Liver (tissue), 9 donors: Measurements from ENCODE around the gene TENM3. TPM values are rescaled to one million over a fixed set of nuclear protein-coding genes. Genes with fewer than 3 reads are reported as not detected.

Source experiments
- DNase-seq: peaks from one replicate; pipeline ENCODE4 v3.0.0-alpha.2; 2017; ENCODE audit warnings: low spot score
- H3K27ac ChIP-seq, 2 donors: one replicate each; pipeline ENCODE4 v1.7.0; 2013; ENCODE audit warnings: inconsistent platforms in 2 of 2, low read length in 2 of 2, control low read depth in 1 of 2, low read depth in 1 of 2, mild to moderate bottlenecking in 1 of 2
- H3K27me3 ChIP-seq, 4 donors: one replicate each; pipeline versions ENCODE4 v1.6.1 to v1.7.0; 2013; ENCODE audit warnings: low read length in 3 of 4, inconsistent platforms in 1 of 4, mild to moderate bottlenecking in 1 of 4, moderate library complexity in 1 of 4; ENCODE audit not compliant: control insufficient read depth in 4 of 4, insufficient read depth in 4 of 4
- H3K36me3 ChIP-seq, 4 donors: one replicate each; pipeline versions ENCODE4 v1.6.1 to v1.7.0; 2013; ENCODE audit warnings: low read length in 3 of 4, mild to moderate bottlenecking in 3 of 4, low read depth in 1 of 4, moderate library complexity in 1 of 4; ENCODE audit not compliant: control insufficient read depth in 4 of 4, insufficient read depth in 3 of 4
- H3K4me1 ChIP-seq, 4 donors: one replicate each; pipeline versions ENCODE4 v1.6.1 to v1.7.0; 2013; ENCODE audit warnings: low read length in 3 of 4, mild to moderate bottlenecking in 3 of 4, moderate library complexity in 1 of 4; ENCODE audit not compliant: control insufficient read depth in 4 of 4, insufficient read depth in 4 of 4
- H3K4me3 ChIP-seq, 3 donors: one replicate each; pipeline versions ENCODE4 v1.6.1 to v1.7.0; 2013; ENCODE audit warnings: low read length in 3 of 3, control low read depth in 1 of 3, low read depth in 1 of 3, mild to moderate bottlenecking in 1 of 3
- H3K9ac ChIP-seq, 2 donors: one replicate each; pipeline ENCODE4 v1.7.0; 2013; ENCODE audit warnings: low read length in 2 of 2, mild to moderate bottlenecking in 2 of 2, moderate library complexity in 2 of 2, control low read depth in 1 of 2, low read depth in 1 of 2
- H3K9me3 ChIP-seq, 4 donors: one replicate each; pipeline versions ENCODE4 v1.6.1 to v1.7.0; 2013; ENCODE audit warnings: low read length in 3 of 4; ENCODE audit not compliant: control insufficient read depth in 4 of 4
- ATF3 ChIP-seq: IDR thresholded peaks from 2 replicates; pipeline ENCODE4 v1.6.1; 2016; ENCODE audit warnings: antibody characterized with exemption
- CTCF ChIP-seq: fragments of 150-350 bp; IDR thresholded peaks from 2 replicates; pipeline ENCODE4 v1.5.1; 2017; ENCODE audit warnings: improper control_type of control experiment, low read depth, low read length; ENCODE audit not compliant: missing input control
- EGR1 ChIP-seq, 2 donors: IDR thresholded peaks; 2 replicates each; pipeline ENCODE4 v1.6.1; 2016 to 2018; ENCODE audit warnings: antibody characterized with exemption in 2 of 2, low read depth in 2 of 2
- FOXA1 ChIP-seq: IDR thresholded peaks from 2 replicates; pipeline ENCODE4 v1.6.1; 2016; ENCODE audit warnings: antibody characterized with exemption
- FOXA2 ChIP-seq: IDR thresholded peaks from 2 replicates; pipeline ENCODE4 v1.6.1; 2016; ENCODE audit warnings: antibody characterized with exemption
- GABPA ChIP-seq, 2 donors: IDR thresholded peaks in 1 of 2; conservative IDR thresholded peaks in 1 of 2; 2 replicates each; pipeline ENCODE4 v1.6.1; 2016; ENCODE audit warnings: antibody characterized with exemption in 2 of 2, mild to moderate bottlenecking in 1 of 2, moderate library complexity in 1 of 2
- HNF4A ChIP-seq, 2 donors: conservative IDR thresholded peaks; 2 replicates each; pipeline ENCODE4 v1.6.1; 2016; ENCODE audit warnings: antibody characterized with exemption in 2 of 2, mild to moderate bottlenecking in 2 of 2
- HNF4G ChIP-seq: IDR thresholded peaks from 2 replicates; pipeline ENCODE4 v1.6.1; 2016; ENCODE audit warnings: antibody characterized with exemption
- JUND ChIP-seq, 2 donors: IDR thresholded peaks; 2 replicates each; pipeline ENCODE4 v1.6.1; 2016; ENCODE audit warnings: antibody characterized with exemption in 2 of 2
- NR2F2 ChIP-seq: IDR thresholded peaks from 2 replicates; pipeline ENCODE4 v1.6.1; 2016; ENCODE audit warnings: antibody characterized with exemption
- RAD21 ChIP-seq, 2 donors: IDR thresholded peaks; 2 replicates each; pipeline ENCODE4 v1.6.1; 2016; ENCODE audit warnings: antibody characterized with exemption in 2 of 2, mild to moderate bottlenecking in 2 of 2
- RXRA ChIP-seq, 2 donors: IDR thresholded peaks; 2 replicates each; pipeline ENCODE4 v1.6.1; 2017 to 2018; ENCODE audit warnings: antibody characterized with exemption in 2 of 2, mild to moderate bottlenecking in 1 of 2
- SP1 ChIP-seq: IDR thresholded peaks from 2 replicates; pipeline ENCODE4 v1.6.1; 2018; ENCODE audit warnings: antibody characterized with exemption, mild to moderate bottlenecking
- TAF1 ChIP-seq: conservative IDR thresholded peaks from 2 replicates; pipeline ENCODE4 v1.6.1; 2016; ENCODE audit warnings: antibody characterized with exemption, mild to moderate bottlenecking
- YY1 ChIP-seq: IDR thresholded peaks from 2 replicates; pipeline ENCODE4 v1.6.1; 2016; ENCODE audit warnings: antibody characterized with exemption, mild to moderate bottlenecking
- WGBS: extraction: QIAGEN DNeasy Blood & Tissue Kit; methylation state at CpG from one replicate; pipeline ENCODE4 v1.1.7; 2013; 5-methylcytosine and 5-hydroxymethylcytosine counted together
- polyA plus RNA-seq, 2 donors: library from polyadenylated mRNA; stranded (reverse) in 1 of 2; unstranded in 1 of 2; fragments of 200-250 nt in 1 of 2; fragments of >200 nt in 1 of 2; fragmentation: Nextera tagmentation in 1 of 2; extraction: Ambion mirVana in 1 of 2; gene quantifications; one replicate each; pipeline versions ENCODE4 v1.2.1 to v1.2.3, GENCODE V29; 2013 to 2015
- total RNA-seq, 2 donors: library from RNA; depleted of rRNA; stranded (reverse); fragments of >200 nt; gene quantifications; one replicate each; pipeline ENCODE4 v1.2.3, GENCODE V29; 2014
- TF ChIP-seq, protein P1 (sequence below): IDR thresholded peaks from 2 replicates; pipeline ENCODE4 v1.6.1; 2016; ENCODE audit warnings: antibody characterized with exemption
- TF ChIP-seq, protein P2 (sequence below): IDR thresholded peaks from 2 replicates; pipeline ENCODE4 v1.6.1; 2016; ENCODE audit warnings: antibody characterized with exemption
- TF ChIP-seq, protein P3 (sequence below): IDR thresholded peaks from 2 replicates; pipeline ENCODE4 v1.6.1; 2016; ENCODE audit warnings: antibody characterized with exemption, mild to moderate bottlenecking
- donor health status: healthy.
- donor health status: healthy.
- donor health status: healthy.
- donor health status: healthy.
- donor health status: healthy.

Gene TENM3
- total and polyA plus RNA-seq, 4 donors = 0.32 to 16.8 (median 0.70) TPM

- no peak for DNase-seq
- H3K4me3 ChIP-seq = no peak overlapping the region
- H3K9ac ChIP-seq = no peak overlapping the region
- WGBS = 72% methylated on average over 4 of the region's 4 CpGs
- no peak overlapping the region for H3K27ac ChIP-seq
- H3K27me3 ChIP-seq = no peaks in the 10 kb centered on the region
- H3K4me1 ChIP-seq = peaks cover 3 to 27% (median 19%) of the 10 kb centered on the region in 4 donors
- TF ChIP-seq RAD21 (IDR thresholded peaks at IDR 0.05) = no peak
- no peak for TF ChIP-seq CTCF
- TF ChIP-seq HNF4G = no peak
- no peak for TF ChIP-seq TAF1
- TF ChIP-seq NR2F2 = no peak
- no peak for TF ChIP-seq FOXA2
- no peak for TF ChIP-seq HNF4A (conservative IDR thresholded peaks at IDR 0.05)
- TF ChIP-seq, protein P1, sequence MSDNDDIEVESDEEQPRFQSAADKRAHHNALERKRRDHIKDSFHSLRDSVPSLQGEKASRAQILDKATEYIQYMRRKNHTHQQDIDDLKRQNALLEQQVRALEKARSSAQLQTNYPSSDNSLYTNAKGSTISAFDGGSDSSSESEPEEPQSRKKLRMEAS = no peak
- no peak for TF ChIP-seq RXRA (IDR thresholded peaks at IDR 0.05)
- TF ChIP-seq JUND (IDR thresholded peaks at IDR 0.05) = no peak
- TF ChIP-seq, protein P2, sequence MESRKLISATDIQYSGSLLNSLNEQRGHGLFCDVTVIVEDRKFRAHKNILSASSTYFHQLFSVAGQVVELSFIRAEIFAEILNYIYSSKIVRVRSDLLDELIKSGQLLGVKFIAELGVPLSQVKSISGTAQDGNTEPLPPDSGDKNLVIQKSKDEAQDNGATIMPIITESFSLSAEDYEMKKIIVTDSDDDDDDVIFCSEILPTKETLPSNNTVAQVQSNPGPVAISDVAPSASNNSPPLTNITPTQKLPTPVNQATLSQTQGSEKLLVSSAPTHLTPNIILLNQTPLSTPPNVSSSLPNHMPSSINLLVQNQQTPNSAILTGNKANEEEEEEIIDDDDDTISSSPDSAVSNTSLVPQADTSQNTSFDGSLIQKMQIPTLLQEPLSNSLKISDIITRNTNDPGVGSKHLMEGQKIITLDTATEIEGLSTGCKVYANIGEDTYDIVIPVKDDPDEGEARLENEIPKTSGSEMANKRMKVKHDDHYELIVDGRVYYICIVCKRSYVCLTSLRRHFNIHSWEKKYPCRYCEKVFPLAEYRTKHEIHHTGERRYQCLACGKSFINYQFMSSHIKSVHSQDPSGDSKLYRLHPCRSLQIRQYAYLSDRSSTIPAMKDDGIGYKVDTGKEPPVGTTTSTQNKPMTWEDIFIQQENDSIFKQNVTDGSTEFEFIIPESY = no peak
- TF ChIP-seq, protein P3, sequence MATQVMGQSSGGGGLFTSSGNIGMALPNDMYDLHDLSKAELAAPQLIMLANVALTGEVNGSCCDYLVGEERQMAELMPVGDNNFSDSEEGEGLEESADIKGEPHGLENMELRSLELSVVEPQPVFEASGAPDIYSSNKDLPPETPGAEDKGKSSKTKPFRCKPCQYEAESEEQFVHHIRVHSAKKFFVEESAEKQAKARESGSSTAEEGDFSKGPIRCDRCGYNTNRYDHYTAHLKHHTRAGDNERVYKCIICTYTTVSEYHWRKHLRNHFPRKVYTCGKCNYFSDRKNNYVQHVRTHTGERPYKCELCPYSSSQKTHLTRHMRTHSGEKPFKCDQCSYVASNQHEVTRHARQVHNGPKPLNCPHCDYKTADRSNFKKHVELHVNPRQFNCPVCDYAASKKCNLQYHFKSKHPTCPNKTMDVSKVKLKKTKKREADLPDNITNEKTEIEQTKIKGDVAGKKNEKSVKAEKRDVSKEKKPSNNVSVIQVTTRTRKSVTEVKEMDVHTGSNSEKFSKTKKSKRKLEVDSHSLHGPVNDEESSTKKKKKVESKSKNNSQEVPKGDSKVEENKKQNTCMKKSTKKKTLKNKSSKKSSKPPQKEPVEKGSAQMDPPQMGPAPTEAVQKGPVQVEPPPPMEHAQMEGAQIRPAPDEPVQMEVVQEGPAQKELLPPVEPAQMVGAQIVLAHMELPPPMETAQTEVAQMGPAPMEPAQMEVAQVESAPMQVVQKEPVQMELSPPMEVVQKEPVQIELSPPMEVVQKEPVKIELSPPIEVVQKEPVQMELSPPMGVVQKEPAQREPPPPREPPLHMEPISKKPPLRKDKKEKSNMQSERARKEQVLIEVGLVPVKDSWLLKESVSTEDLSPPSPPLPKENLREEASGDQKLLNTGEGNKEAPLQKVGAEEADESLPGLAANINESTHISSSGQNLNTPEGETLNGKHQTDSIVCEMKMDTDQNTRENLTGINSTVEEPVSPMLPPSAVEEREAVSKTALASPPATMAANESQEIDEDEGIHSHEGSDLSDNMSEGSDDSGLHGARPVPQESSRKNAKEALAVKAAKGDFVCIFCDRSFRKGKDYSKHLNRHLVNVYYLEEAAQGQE = no peak
- TF ChIP-seq SP1 = no peak
- TF ChIP-seq FOXA1 = no peak
- TF ChIP-seq EGR1 (IDR thresholded peaks at IDR 0.05; ENCODE audit: low read depth in 2 of 2) = no peak
- TF ChIP-seq YY1 = no peak
- no peak for TF ChIP-seq GABPA (IDR thresholded peaks at IDR 0.05 in 1 of 2, conservative IDR thresholded peaks at IDR 0.05 in 1 of 2)
- no peaks in the 10 kb centered on the region for H3K36me3 ChIP-seq
- no peaks in the 10 kb centered on the region for H3K9me3 ChIP-seq
Observed at GRCh38 chr4:182343453-182343852, 100.3 kb downstream of the TENM3 start.

DNA sequence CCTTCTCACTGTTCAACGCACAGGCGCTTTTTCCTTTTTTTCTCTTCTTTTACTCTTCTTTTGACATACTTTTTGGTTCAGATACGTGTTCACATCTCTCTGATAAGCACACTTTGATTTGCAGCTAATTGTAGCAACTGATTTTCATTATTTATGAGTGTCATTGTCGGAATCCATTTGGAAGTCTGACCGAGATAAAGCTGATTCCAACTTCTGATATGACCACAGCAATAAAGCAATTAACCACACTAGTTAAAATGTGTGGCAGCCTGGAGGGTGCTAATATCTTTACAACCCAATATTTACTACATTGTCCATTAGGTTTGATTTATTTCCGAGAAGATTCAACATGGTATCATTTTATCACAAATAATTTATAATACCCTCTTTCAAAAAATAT, 101.8 kb downstream of the TENM3 start:
- no peak overlapping the region for H3K27ac ChIP-seq
- H3K4me1 ChIP-seq = peaks cover 5 to 37% (median 28%) of the 10 kb centered on the region in 4 donors
- WGBS = 78% methylated on average over 6 of the region's 6 CpGs
- TF ChIP-seq, protein P1 = no peak
- TF ChIP-seq ATF3 (no peak), RAD21 (IDR thresholded peaks at IDR 0.05) (no peak), EGR1 (IDR thresholded peaks at IDR 0.05; ENCODE audit: low read depth in 2 of 2) (no peak), JUND (IDR thresholded peaks at IDR 0.05) (no peak), RXRA (IDR thresholded peaks at IDR 0.05) (no peak), FOXA2 (no peak), GABPA (IDR thresholded peaks at IDR 0.05 in 1 of 2, conservative IDR thresholded peaks at IDR 0.05 in 1 of 2) (no peak), SP1 (no peak), NR2F2 (no peak), TAF1 (no peak)
- TF ChIP-seq, protein P2 = no peak
- TF ChIP-seq, protein P3 = no peak

More for the DNA sequence above, 101.8 kb downstream of the TENM3 start:
- no peak overlapping the region for H3K4me3 ChIP-seq
- no peaks in the 10 kb centered on the region for H3K36me3 ChIP-seq
- H3K9ac ChIP-seq = no peak overlapping the region
- no peaks in the 10 kb centered on the region for H3K27me3 ChIP-seq
- H3K9me3 ChIP-seq = no peaks in the 10 kb centered on the region
- no peak for DNase-seq
